ENCODE data around the gene NPSR1. TPM values are rescaled to one million over a fixed set of nuclear protein-coding genes. Genes with fewer than 3 reads are reported as not detected.

Gene NPSR1
- total and polyA plus RNA-seq, 5 donors from 2014 or later = not detected

DNA sequence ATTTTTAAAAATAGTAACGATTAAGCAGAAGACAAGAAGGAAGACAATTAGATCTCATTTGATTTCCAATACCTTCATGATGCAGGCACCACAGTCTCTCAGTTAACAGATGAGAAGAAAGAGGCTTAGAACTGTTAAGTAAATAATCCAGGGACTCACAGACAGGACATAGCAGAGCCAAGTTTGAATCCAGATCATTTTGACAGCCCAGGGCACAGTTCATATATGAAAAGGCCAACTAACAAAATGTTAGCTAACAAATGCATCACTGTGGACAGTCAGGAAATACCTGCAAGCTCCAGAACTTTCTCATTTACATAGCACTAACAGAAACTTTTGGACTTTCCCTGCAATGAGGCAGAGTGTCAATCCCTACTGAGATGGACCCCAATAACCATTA is 4.2 kb upstream of the NPSR1 start:
- Histone ChIP-seq H3K4me3 (ENCODE audit: low read depth, low read length) (no peak overlapping the region), H3K36me3 (ENCODE audit: control insufficient read depth, insufficient read depth, low read length) (no peaks in the 10 kb centered on the region), H3K27ac (ENCODE audit: insufficient read depth, low read length, poor library complexity, severe bottlenecking) (no peak overlapping the region), H3K4me1 (ENCODE audit: control insufficient read depth, insufficient read depth, low read length, poor library complexity, severe bottlenecking) (no peaks in the 10 kb centered on the region), H3K9me3 (ENCODE audit: control insufficient read depth in 2 of 2, low read length in 2 of 2) (no peaks in the 10 kb centered on the region), H3K27me3 (ENCODE audit: control insufficient read depth, insufficient read depth, low read length) (no peaks in the 10 kb centered on the region)
- no peaks in the 10 kb centered on the region for H3K36me3 Mint-ChIP-seq
- H3K4me1 Mint-ChIP-seq = no peaks in the 10 kb centered on the region
- no peak for DNase-seq
- H3K27me3 Mint-ChIP-seq = no peaks in the 10 kb centered on the region
- no peak for ATAC-seq (ENCODE audit: low read depth in 2 of 2)
- no peak overlapping the region for H3K27ac Mint-ChIP-seq
- H3K4me3 Mint-ChIP-seq = no peak overlapping the region
- H3K9me3 Mint-ChIP-seq = peaks cover 0 to 4% (median 0%) of the 10 kb centered on the region in 7 donors

DNA sequence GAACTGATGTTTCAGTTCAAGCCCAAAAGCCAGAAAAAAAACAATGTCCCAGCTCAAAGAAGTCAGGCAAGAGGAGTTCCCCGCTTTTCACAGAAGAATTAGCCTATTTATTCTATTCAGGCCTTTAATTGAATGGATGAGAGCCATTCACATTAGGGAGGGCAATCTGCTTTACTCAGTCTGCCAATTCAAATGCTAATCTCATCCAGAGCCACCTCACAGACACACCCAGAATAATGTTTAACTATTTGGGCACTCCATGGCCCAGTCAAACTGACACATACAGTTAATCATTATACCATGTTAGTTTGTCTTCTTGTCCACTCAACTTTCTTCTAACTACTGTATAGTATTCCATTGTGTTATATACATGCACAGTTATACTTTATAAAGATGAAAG is 2.6 kb upstream of the NPSR1 start:
- Mint-ChIP-seq H3K27ac (no peak overlapping the region), H3K4me3 (no peak overlapping the region), H3K36me3 (no peaks in the 10 kb centered on the region), H3K27me3 (peaks cover 7% of the 10 kb centered on the region), H3K4me1 (no peaks in the 10 kb centered on the region), H3K9me3 (peaks cover 0 to 2% (median 0%) of the 10 kb centered on the region in 7 donors)
- no peak for DNase-seq
- no peak for ATAC-seq (ENCODE audit: low read depth in 2 of 2)
- H3K4me3 ChIP-seq (ENCODE audit: low read depth, low read length) = no peak overlapping the region
- H3K27ac ChIP-seq (ENCODE audit: insufficient read depth, low read length, poor library complexity, severe bottlenecking) = no peak overlapping the region
- no peaks in the 10 kb centered on the region for H3K4me1 ChIP-seq (ENCODE audit: control insufficient read depth, insufficient read depth, low read length, poor library complexity, severe bottlenecking)
- H3K27me3 ChIP-seq (ENCODE audit: control insufficient read depth, insufficient read depth, low read length) = no peaks in the 10 kb centered on the region
- H3K9me3 ChIP-seq (ENCODE audit: control insufficient read depth in 2 of 2, low read length in 2 of 2) = no peaks in the 10 kb centered on the region
- H3K36me3 ChIP-seq (ENCODE audit: control insufficient read depth, insufficient read depth, low read length) = no peaks in the 10 kb centered on the region

DNA sequence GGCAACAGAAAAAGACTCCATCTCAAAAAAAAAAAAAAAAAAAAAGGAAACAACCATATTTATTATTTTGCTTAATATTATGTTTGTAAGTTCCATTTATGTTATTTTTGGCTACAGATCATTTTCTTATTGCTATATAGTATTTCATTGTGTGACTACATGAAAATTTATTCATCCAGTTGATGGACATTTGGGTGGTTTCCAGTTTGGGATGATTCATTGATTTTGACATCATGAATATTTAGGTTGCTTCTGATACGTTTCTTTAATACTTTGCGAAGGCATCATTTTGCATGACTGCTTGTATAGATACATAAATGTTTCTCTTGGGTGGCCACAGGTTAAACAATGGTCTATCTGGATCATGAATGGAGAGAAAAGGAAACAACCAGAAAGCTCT is 2.0 kb upstream of the NPSR1 start:
- H3K4me1 Mint-ChIP-seq = no peaks in the 10 kb centered on the region
- DNase-seq (no peak), ATAC-seq (ENCODE audit: low read depth in 2 of 2) (no peak)
- Histone ChIP-seq H3K4me1 (ENCODE audit: control insufficient read depth, insufficient read depth, low read length, poor library complexity, severe bottlenecking) (no peaks in the 10 kb centered on the region), H3K27ac (ENCODE audit: insufficient read depth, low read length, poor library complexity, severe bottlenecking) (no peak overlapping the region), H3K9me3 (ENCODE audit: control insufficient read depth in 2 of 2, low read length in 2 of 2) (no peaks in the 10 kb centered on the region), H3K36me3 (ENCODE audit: control insufficient read depth, insufficient read depth, low read length) (no peaks in the 10 kb centered on the region), H3K27me3 (ENCODE audit: control insufficient read depth, insufficient read depth, low read length) (no peaks in the 10 kb centered on the region), H3K4me3 (ENCODE audit: low read depth, low read length) (no peak overlapping the region)
- no peak overlapping the region for H3K27ac Mint-ChIP-seq
- H3K4me3 Mint-ChIP-seq = no peak overlapping the region
- peaks cover 8% of the 10 kb centered on the region for H3K27me3 Mint-ChIP-seq
- H3K9me3 Mint-ChIP-seq = peaks cover 0 to 2% (median 0%) of the 10 kb centered on the region in 7 donors
- H3K36me3 Mint-ChIP-seq = no peaks in the 10 kb centered on the region

- Mint-ChIP-seq H3K9me3 (peaks cover 0 to 3% (median 0%) of the 10 kb centered on the region in 7 donors), H3K4me3 (no peak overlapping the region), H3K36me3 (no peaks in the 10 kb centered on the region), H3K27ac (no peak overlapping the region), H3K4me1 (no peaks in the 10 kb centered on the region), H3K27me3 (peaks cover 8% of the 10 kb centered on the region)
- ATAC-seq (ENCODE audit: low read depth in 2 of 2) (no peak), DNase-seq (no peak)
- no peak overlapping the region for H3K4me3 ChIP-seq (ENCODE audit: low read depth, low read length)
- H3K9me3 ChIP-seq (ENCODE audit: control insufficient read depth in 2 of 2, low read length in 2 of 2) = no peaks in the 10 kb centered on the region
- no peaks in the 10 kb centered on the region for H3K36me3 ChIP-seq (ENCODE audit: control insufficient read depth, insufficient read depth, low read length)
- no peaks in the 10 kb centered on the region for H3K27me3 ChIP-seq (ENCODE audit: control insufficient read depth, insufficient read depth, low read length)
- H3K4me1 ChIP-seq (ENCODE audit: control insufficient read depth, insufficient read depth, low read length, poor library complexity, severe bottlenecking) = no peaks in the 10 kb centered on the region
- H3K27ac ChIP-seq (ENCODE audit: insufficient read depth, low read length, poor library complexity, severe bottlenecking) = no peak overlapping the region
Measured at GRCh38 chr7:34659472-34660075, 1.6 kb downstream of the NPSR1 start.

DNA sequence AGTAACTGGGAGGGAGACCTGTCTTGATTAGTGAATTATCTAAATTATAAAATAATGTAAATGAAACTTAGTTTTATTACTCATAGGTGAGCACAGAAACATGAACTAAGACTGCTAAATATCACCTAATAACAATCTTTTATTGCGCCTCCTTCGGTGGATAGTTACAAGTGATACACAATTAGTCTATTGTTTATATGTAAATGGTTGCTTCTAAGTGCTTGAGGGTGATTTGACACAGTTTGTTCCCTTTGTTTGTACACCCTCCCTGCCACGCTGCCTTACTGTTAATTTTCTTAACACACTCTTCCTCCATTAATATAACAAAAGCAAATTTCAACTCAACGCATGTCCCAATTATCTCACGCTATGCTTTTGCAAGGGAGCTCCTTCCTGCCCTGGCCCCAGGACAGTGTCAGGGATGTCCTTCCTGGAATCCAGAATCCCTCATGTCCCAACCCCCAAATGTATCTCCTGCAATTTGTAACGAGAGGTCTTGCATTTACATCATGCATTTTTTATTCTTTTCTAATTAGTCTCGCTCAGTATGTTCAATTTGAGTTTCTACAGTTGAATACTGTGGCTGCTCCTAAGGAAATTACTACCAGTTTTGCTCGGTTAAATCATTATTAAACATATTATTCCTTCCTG is 4.2 kb downstream of the NPSR1 start:
- H3K27me3 ChIP-seq (ENCODE audit: control insufficient read depth, insufficient read depth, low read length) = peaks cover 2% of the 10 kb centered on the region
- no peak overlapping the region for H3K27ac ChIP-seq (ENCODE audit: insufficient read depth, low read length, poor library complexity, severe bottlenecking)
- H3K9me3 ChIP-seq (ENCODE audit: control insufficient read depth in 2 of 2, low read length in 2 of 2) = no peaks in the 10 kb centered on the region
- no peak overlapping the region for H3K4me3 ChIP-seq (ENCODE audit: low read depth, low read length)
- H3K36me3 Mint-ChIP-seq = no peaks in the 10 kb centered on the region
- ATAC-seq (ENCODE audit: low read depth in 2 of 2) (no peak), DNase-seq (no peak)
- H3K4me1 ChIP-seq (ENCODE audit: control insufficient read depth, insufficient read depth, low read length, poor library complexity, severe bottlenecking) = no peaks in the 10 kb centered on the region
- H3K36me3 ChIP-seq (ENCODE audit: control insufficient read depth, insufficient read depth, low read length) = no peaks in the 10 kb centered on the region
- H3K4me3 Mint-ChIP-seq = no peak overlapping the region
- H3K9me3 Mint-ChIP-seq = peaks cover 0 to 2% (median 0%) of the 10 kb centered on the region in 7 donors
- no peak overlapping the region for H3K27ac Mint-ChIP-seq
- no peaks in the 10 kb centered on the region for H3K4me1 Mint-ChIP-seq
- H3K27me3 Mint-ChIP-seq = peaks cover 17% of the 10 kb centered on the region

GRCh38 chr7:34664755-34665154 is 6.7 kb downstream of the NPSR1 start:
- Histone ChIP-seq H3K4me1 (ENCODE audit: control insufficient read depth, insufficient read depth, low read length, poor library complexity, severe bottlenecking) (no peaks in the 10 kb centered on the region), H3K36me3 (ENCODE audit: control insufficient read depth, insufficient read depth, low read length) (no peaks in the 10 kb centered on the region), H3K9me3 (ENCODE audit: control insufficient read depth in 2 of 2, low read length in 2 of 2) (no peaks in the 10 kb centered on the region), H3K4me3 (ENCODE audit: low read depth, low read length) (no peak overlapping the region), H3K27me3 (ENCODE audit: control insufficient read depth, insufficient read depth, low read length) (peaks cover 4% of the 10 kb centered on the region), H3K27ac (ENCODE audit: insufficient read depth, low read length, poor library complexity, severe bottlenecking) (no peak overlapping the region)
- ATAC-seq (ENCODE audit: low read depth in 2 of 2) = no peak
- Mint-ChIP-seq H3K27ac (no peak overlapping the region), H3K4me1 (no peaks in the 10 kb centered on the region), H3K4me3 (no peak overlapping the region), H3K9me3 (peaks cover 0 to 4% (median 0%) of the 10 kb centered on the region in 7 donors), H3K36me3 (no peaks in the 10 kb centered on the region), H3K27me3 (peaks cover 17% of the 10 kb centered on the region)
- no peak for DNase-seq

DNA sequence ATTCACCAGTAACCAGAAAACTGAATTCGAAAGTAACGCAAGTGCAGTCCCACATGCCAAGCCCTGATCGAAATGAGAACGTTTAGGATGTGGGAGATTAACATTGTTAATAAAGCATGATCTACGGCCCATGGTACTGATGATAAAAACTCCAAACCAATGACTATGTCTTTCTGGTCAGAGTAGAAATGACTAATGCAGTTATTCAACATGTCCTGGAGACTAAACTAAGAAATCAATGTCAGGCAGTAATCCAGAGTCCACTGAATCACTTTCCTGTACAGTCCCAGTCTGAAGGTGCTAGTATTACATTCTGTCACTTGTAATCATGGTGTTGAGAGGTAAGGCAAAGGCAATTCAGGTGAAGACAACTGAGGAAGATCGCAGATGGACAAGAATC is 14.4 kb downstream of the NPSR1 start:
- Histone ChIP-seq H3K4me1 (ENCODE audit: control insufficient read depth, insufficient read depth, low read length, poor library complexity, severe bottlenecking) (no peaks in the 10 kb centered on the region), H3K4me3 (ENCODE audit: low read depth, low read length) (no peak overlapping the region), H3K27me3 (ENCODE audit: control insufficient read depth, insufficient read depth, low read length) (no peaks in the 10 kb centered on the region), H3K27ac (ENCODE audit: insufficient read depth, low read length, poor library complexity, severe bottlenecking) (no peak overlapping the region), H3K9me3 (ENCODE audit: control insufficient read depth in 2 of 2, low read length in 2 of 2) (no peaks in the 10 kb centered on the region), H3K36me3 (ENCODE audit: control insufficient read depth, insufficient read depth, low read length) (no peaks in the 10 kb centered on the region)
- peaks cover 0 to 2% (median 0%) of the 10 kb centered on the region in 4 donors for H3K4me1 Mint-ChIP-seq
- no peak overlapping the region for H3K4me3 Mint-ChIP-seq
- no peak for DNase-seq
- H3K36me3 Mint-ChIP-seq = no peaks in the 10 kb centered on the region
- H3K9me3 Mint-ChIP-seq = peaks cover 0 to 3% (median 0%) of the 10 kb centered on the region in 7 donors
- no peak for ATAC-seq (ENCODE audit: low read depth in 2 of 2)
- no peak overlapping the region for H3K27ac Mint-ChIP-seq
- H3K27me3 Mint-ChIP-seq = peaks cover 4% of the 10 kb centered on the region

DNA sequence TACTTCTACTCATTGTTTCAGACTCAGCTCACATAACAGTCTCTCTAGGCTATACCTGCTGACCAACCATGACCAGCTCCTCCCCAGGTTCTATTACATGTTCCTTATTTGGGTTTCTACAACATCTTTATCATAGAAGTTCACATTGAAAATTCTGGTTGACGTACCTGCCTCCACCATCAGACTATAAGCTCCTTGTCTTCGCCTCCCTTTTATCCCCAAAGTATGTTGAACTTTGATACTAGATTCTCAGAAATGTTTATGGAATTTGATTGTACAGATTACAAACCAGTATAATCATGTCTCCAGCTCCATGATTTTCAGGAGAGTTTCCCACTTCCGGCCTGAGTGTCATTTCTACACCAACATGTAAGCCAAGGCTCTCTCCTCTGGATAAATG is 15.0 kb downstream of the NPSR1 start:
- Mint-ChIP-seq H3K4me3 (no peak overlapping the region), H3K27me3 (peaks cover 4% of the 10 kb centered on the region), H3K27ac (no peak overlapping the region), H3K4me1 (peaks cover 0 to 2% (median 0%) of the 10 kb centered on the region in 4 donors), H3K36me3 (no peaks in the 10 kb centered on the region), H3K9me3 (peaks cover 0 to 3% (median 0%) of the 10 kb centered on the region in 7 donors)
- H3K27ac ChIP-seq (ENCODE audit: insufficient read depth, low read length, poor library complexity, severe bottlenecking) = no peak overlapping the region
- DNase-seq (no peak), ATAC-seq (ENCODE audit: low read depth in 2 of 2) (no peak)
- no peaks in the 10 kb centered on the region for H3K9me3 ChIP-seq (ENCODE audit: control insufficient read depth in 2 of 2, low read length in 2 of 2)
- no peak overlapping the region for H3K4me3 ChIP-seq (ENCODE audit: low read depth, low read length)
- no peaks in the 10 kb centered on the region for H3K36me3 ChIP-seq (ENCODE audit: control insufficient read depth, insufficient read depth, low read length)
- H3K4me1 ChIP-seq (ENCODE audit: control insufficient read depth, insufficient read depth, low read length, poor library complexity, severe bottlenecking) = no peaks in the 10 kb centered on the region
- H3K27me3 ChIP-seq (ENCODE audit: control insufficient read depth, insufficient read depth, low read length) = no peaks in the 10 kb centered on the region
